ENCODE data around the gene HMCES.

Gene HMCES

GRCh38 chr3:129278439-129278965 is at the start of gene HMCES:
HMCES (plus strand) TSS chr3:129278870; CDS start chr3:129279733, 863 bp downstream.
- DNase-seq, result peak; percentile 97

GRCh38 chr3:129228891-129229585 is 49.6 kb upstream of the HMCES start:
- no peak for DNase-seq

GRCh38 chr3:129230311-129231019 is 48.2 kb upstream of the HMCES start:
- no peak for DNase-seq

GRCh38 chr3:129231331-129232119 is 47.1 kb upstream of the HMCES start:
- DNase-seq, result no peak

- no peak for DNase-seq
These were observed 45.1 kb upstream of the HMCES start for GRCh38 chr3:129233538-129233937.

GRCh38 chr3:129234441-129234840 is 44.2 kb upstream of the HMCES start:
- DNase-seq, result no peak

- no peak for DNase-seq
These were observed 43.2 kb upstream of the HMCES start for GRCh38 chr3:129235344-129235917.

- no peak for DNase-seq
These were observed 39.5 kb upstream of the HMCES start for GRCh38 chr3:129238945-129239705.

- DNase-seq, result no peak
These were observed 38.7 kb upstream of the HMCES start for GRCh38 chr3:129239991-129240390.

- DNase-seq, result no peak
These were observed 38.2 kb upstream of the HMCES start for GRCh38 chr3:129240436-129240835.

- no peak for DNase-seq
These were observed 33.5 kb upstream of the HMCES start for GRCh38 chr3:129245141-129245540.

GRCh38 chr3:129245641-129246306 is 32.9 kb upstream of the HMCES start:
- peak; percentile 91 for DNase-seq

GRCh38 chr3:129246636-129247035 is 32.0 kb upstream of the HMCES start:
- no peak for DNase-seq

GRCh38 chr3:129248286-129248979 is 30.2 kb upstream of the HMCES start:
- no peak for DNase-seq

GRCh38 chr3:129249284-129250065 is 29.2 kb upstream of the HMCES start, which contains the start of gene COPG1:
COPG1 (plus strand) TSS chr3:129249606; CDS start chr3:129249710, 104 bp downstream.
- DNase-seq, result peak; percentile 92

GRCh38 chr3:129252748-129253147 is 25.9 kb upstream of the HMCES start:
- DNase-seq, result no peak

GRCh38 chr3:129254536-129255230 is 24.0 kb upstream of the HMCES start:
- DNase-seq, result no peak

- no peak for DNase-seq
These were observed 22.4 kb upstream of the HMCES start for GRCh38 chr3:129256270-129256669.

- no peak for DNase-seq
These were observed 21.1 kb upstream of the HMCES start for GRCh38 chr3:129257609-129258008.
